HEK293T (cell line): Measurements from ENCODE around the gene GSAP.

ENCODE experiments used
- CTCF ChIA-PET: fragments of 350-600 bp; formaldehyde crosslinking; extraction: SDS; loops from one replicate; lab custom pipeline; 2021; ENCODE audit warnings: antibody characterized with exemption, inconsistent platforms; lab: Yijun Ruan, JAX
- POLR2A ChIA-PET: fragments of 350-600 bp; formaldehyde crosslinking; extraction: SDS; loops from one replicate; lab custom pipeline; 2020; ENCODE audit warnings: antibody characterized with exemption, inconsistent platforms; lab: Yijun Ruan, JAX
- DNase-seq: peaks from one replicate; pipeline ENCODE4 v3.0.0; 2012; ENCODE audit warnings: mixed read lengths; ENCODE audit errors: extremely low spot score
- ARNT ChIP-seq: fragments of 450-650 bp; IDR thresholded peaks from 2 replicates; pipeline ENCODE4 v1.6.1; 2017; ENCODE audit warnings: mild to moderate bottlenecking
- BHLHE40 ChIP-seq: fragments of 450-650 bp; IDR thresholded peaks from 2 replicates; pipeline ENCODE4 v1.6.1; 2016; ENCODE audit warnings: mild to moderate bottlenecking, moderate library complexity, borderline replicate concordance
- CTBP1 ChIP-seq: fragments of 450-650 bp; IDR thresholded peaks from 2 replicates; pipeline ENCODE4 v1.6.1; 2016; ENCODE audit warnings: borderline replicate concordance
- ELF4 ChIP-seq: fragments of 450-650 bp; IDR thresholded peaks from 2 replicates; pipeline ENCODE4 v1.6.1; 2017; ENCODE audit warnings: antibody characterized with exemption
- FOXA1 ChIP-seq: fragments of 450-650 bp; IDR thresholded peaks from 2 replicates; pipeline ENCODE4 v1.6.1; 2016; ENCODE audit warnings: mild to moderate bottlenecking
- FOXK2 ChIP-seq: fragments of 450-650 bp; IDR thresholded peaks from 2 replicates; pipeline ENCODE4 v1.6.1; 2016; ENCODE audit warnings: mild to moderate bottlenecking
- FOXM1 ChIP-seq: fragments of 450-650 bp; IDR thresholded peaks from 2 replicates; pipeline ENCODE4 v1.6.1; 2017; ENCODE audit warnings: mild to moderate bottlenecking, borderline replicate concordance
- HDGF ChIP-seq: fragments of 450-650 bp; IDR thresholded peaks from 2 replicates; pipeline ENCODE4 v1.6.1; 2017; ENCODE audit warnings: antibody characterized with exemption, borderline replicate concordance
- L3MBTL2 ChIP-seq: fragments of 450-650 bp; conservative IDR thresholded peaks from 2 replicates; pipeline ENCODE4 v1.6.1; 2016; ENCODE audit warnings: mild to moderate bottlenecking
- LEF1 ChIP-seq: fragments of 450-650 bp; IDR thresholded peaks from 2 replicates; pipeline ENCODE4 v1.6.1; 2017; ENCODE audit warnings: mild to moderate bottlenecking, borderline replicate concordance
- NFRKB ChIP-seq: fragments of 450-650 bp; IDR thresholded peaks from 2 replicates; pipeline ENCODE4 v1.6.1; 2016; ENCODE audit warnings: mild to moderate bottlenecking, moderate library complexity
- PKNOX1 ChIP-seq: fragments of 450-650 bp; IDR thresholded peaks from 2 replicates; pipeline ENCODE4 v1.6.1; 2016
- SP1 ChIP-seq: fragments of 450-650 bp; IDR thresholded peaks from 2 replicates; pipeline ENCODE4 v1.6.1; 2017
- SUZ12 ChIP-seq: fragments of 450-650 bp; IDR thresholded peaks from 2 replicates; pipeline ENCODE4 v1.6.1; 2016; ENCODE audit warnings: mild to moderate bottlenecking
- TARDBP ChIP-seq: fragments of 450-650 bp; IDR thresholded peaks from 2 replicates; pipeline ENCODE4 v1.6.1; 2016
- ZNF384 ChIP-seq: fragments of 450-650 bp; IDR thresholded peaks from 2 replicates; pipeline ENCODE4 v1.6.1; 2016

GSAP gene

DNA sequence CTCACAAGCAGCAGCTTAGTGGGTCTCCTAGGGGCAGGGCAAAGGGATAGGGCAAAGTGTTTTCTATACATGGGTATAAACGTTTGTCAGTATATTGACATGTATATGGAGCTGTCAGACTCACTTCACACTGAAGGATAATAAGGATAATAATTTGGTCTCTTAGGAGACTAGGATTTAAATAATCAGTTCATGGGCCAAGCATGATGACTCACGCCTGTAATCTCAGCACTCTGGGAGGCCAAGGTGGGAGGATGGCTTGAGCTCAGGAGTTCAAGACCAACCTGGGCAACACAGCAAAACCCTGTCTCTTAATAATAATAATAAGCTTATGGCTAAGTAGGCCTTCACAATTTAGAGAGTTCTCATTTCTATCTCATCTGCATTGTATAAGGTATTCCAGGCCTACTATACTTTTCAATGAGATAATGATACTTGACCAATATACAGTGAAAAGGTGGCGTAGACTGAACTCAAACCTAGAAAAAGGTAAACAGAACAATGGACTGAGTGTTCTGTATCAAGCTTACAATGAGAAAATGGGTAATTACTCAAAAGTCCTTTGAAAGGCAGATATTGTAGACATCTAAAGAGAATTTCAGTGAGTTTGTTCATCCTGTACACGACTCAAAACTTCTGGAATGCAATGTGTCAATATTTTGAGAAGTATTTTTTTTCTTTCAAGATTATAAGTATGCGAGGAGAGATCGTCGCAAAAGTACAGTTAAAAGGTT, 7.0 kb downstream of the GSAP start:
- no peak for TF ChIP-seq PKNOX1
- no peak for TF ChIP-seq SUZ12
- no peak for TF ChIP-seq TARDBP
- TF ChIP-seq NFRKB = no peak
- no peak for TF ChIP-seq L3MBTL2
- TF ChIP-seq ARNT = no peak
- TF ChIP-seq SP1 = no peak
- TF ChIP-seq FOXA1 = no peak
- no peak for TF ChIP-seq HDGF
- DNase-seq = no peak
- CTCF ChIA-PET = interaction anchor here (0.7 to 1.3 kb wide), 3 partner anchors 9 to 936 kb away, joined by 3 to 6 read pairs (median 3); no protein-coding TSS in a partner anchor
- POLR2A ChIA-PET = no interaction called here

DNA sequence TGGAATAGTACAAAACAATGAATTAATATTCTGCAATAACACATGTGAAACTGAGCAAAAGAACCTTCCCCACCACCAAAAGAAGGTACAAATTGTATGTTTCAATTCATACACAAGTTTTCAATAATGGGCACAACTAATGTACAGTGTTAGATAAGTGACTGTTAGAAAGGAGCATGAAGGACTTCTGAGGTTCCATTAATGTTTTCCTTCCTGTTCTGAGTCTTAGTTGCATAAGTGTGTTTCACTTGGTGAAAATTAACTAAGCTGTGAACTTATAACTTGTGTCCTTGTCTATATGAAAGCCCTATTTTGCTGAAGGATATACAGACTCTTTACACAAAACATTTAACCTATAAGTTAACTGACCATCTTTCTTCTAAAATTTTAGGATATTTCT, 8.2 kb downstream of the GSAP start:
- TF ChIP-seq PKNOX1 = no peak
- no peak for DNase-seq
- ChIA-PET CTCF (no interaction called here), POLR2A (no interaction called here)

DNA sequence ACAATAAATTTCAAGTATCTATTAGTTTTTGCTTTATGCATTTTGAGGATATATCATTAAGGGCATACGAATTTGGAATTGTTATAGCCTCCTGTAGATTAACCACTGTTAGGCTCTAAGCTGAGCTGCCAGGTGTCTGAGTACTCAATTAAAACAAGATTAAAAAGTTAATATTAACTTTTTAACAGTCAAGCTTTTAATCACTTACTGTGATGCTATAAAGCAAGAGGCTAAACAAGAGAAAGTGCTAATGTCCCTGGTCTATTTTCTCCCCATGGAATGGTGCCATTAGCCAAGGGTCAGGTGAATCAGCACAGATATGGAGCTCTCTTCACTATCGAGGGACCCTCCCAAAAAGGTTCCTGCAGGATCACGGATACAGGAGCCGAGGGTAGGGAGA, 9.7 kb downstream of the GSAP start:
- POLR2A ChIA-PET = no interaction called here
- no peak for DNase-seq
- TF ChIP-seq NFRKB (no peak), CTBP1 (no peak), SUZ12 (no peak), ELF4 (no peak), SP1 (no peak), ZNF384 (no peak), L3MBTL2 (no peak), FOXM1 (no peak), FOXK2 (no peak), LEF1 (no peak), TARDBP (no peak), HDGF (no peak), ARNT (no peak), PKNOX1 (no peak), FOXA1 (no peak), BHLHE40 (no peak)
- CTCF ChIA-PET = no interaction called here

GRCh38 chr7:77404641-77405040, 11.5 kb downstream of the GSAP start:
- no peak for DNase-seq
- CTCF ChIA-PET = no interaction called here
- POLR2A ChIA-PET = no interaction called here
- no peak for TF ChIP-seq ARNT
- no peak for TF ChIP-seq BHLHE40
- no peak for TF ChIP-seq SUZ12
- TF ChIP-seq CTBP1 = no peak
- no peak for TF ChIP-seq LEF1
- no peak for TF ChIP-seq SP1
- no peak for TF ChIP-seq PKNOX1
- no peak for TF ChIP-seq NFRKB
- no peak for TF ChIP-seq L3MBTL2
- TF ChIP-seq FOXK2 = no peak
- TF ChIP-seq FOXA1 = no peak
- no peak for TF ChIP-seq TARDBP

DNA sequence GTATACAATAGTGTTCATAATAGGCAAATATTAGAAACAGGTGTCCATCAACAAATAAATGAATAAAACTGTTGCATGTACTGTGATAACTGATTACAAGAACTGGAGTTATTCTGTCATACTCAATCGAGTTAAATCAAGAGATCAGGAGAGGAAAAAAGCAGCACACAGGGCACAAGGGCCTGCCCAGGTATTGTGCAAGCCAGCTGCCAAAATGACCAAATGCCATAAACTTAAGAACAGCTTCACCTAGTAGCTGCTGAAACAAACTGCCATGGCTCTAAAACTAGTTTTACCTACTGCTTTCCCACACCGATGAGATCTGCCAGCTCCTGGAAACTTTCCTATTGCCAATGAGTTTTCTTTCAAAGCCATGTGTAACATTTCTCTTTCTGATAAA, 12.2 kb downstream of the GSAP start:
- no peak for DNase-seq
- ChIA-PET CTCF (no interaction called here), POLR2A (no interaction called here)
- TF ChIP-seq ELF4 (no peak), BHLHE40 (no peak), L3MBTL2 (no peak), FOXM1 (no peak), SP1 (no peak), CTBP1 (no peak), ZNF384 (no peak), ARNT (no peak), LEF1 (no peak), TARDBP (no peak), NFRKB (no peak), FOXK2 (no peak), PKNOX1 (no peak), FOXA1 (no peak), SUZ12 (no peak), HDGF (no peak)
